ENCODE measurements around the gene TOR1AIP1. TPM values are rescaled to one million over a fixed set of nuclear protein-coding genes. Genes with fewer than 3 reads are reported as not detected.
"Not testable (repeated sequence)": the region's sequence is repeated elsewhere in the genome, so short reads cannot be mapped to it uniquely, and the experiment has no call there.

TOR1AIP1 gene
- polyA plus RNA-seq, 1 donor, result 26.0 TPM

DNA sequence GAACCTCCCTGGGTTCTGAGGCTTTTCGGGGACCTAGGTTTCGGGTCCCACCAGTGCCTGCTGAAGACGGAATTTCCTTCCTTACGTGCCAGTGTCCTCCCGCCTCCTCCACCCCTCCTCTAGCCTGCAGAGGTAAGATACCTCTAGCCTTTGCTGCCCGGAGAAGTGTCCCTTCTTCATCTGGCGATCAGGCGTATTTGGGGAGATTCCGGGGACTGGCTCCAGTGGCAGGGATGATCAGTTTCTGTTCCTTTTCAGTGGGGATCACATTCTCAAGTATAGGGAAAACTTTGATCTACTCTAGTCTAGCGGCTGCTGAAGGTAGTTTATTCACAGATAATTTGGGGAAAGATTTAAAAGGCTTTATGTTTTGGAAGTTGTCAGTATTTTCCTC lies 73.2 kb downstream of the TOR1AIP1 start:
- H3K4me3 ChIP-seq (ENCODE audit: low read length), result peak overlapping the region; percentile 85
- DNase-seq, result no peak
- peaks cover 2% of the 10 kb centered on the region for H3K36me3 ChIP-seq (ENCODE audit: control insufficient read depth, insufficient read depth, low read length)
- no peaks in the 10 kb centered on the region for H3K9me3 ChIP-seq (ENCODE audit: control insufficient read depth, low read depth, low read length)
- whole genome bisulfite sequencing (ENCODE audit: insufficient coverage, low lambda C conversion rate), result 13% methylated on average over 3 of the region's 10 CpGs
- H3K27me3 ChIP-seq (ENCODE audit: control insufficient read depth, insufficient read depth, low read length), result no peaks in the 10 kb centered on the region
- H3K4me1 ChIP-seq (ENCODE audit: control insufficient read depth, insufficient read depth, low read length), result peaks cover 4% of the 10 kb centered on the region
- peak overlapping the region; percentile 95 for H3K27ac ChIP-seq (ENCODE audit: low read length)

DNA sequence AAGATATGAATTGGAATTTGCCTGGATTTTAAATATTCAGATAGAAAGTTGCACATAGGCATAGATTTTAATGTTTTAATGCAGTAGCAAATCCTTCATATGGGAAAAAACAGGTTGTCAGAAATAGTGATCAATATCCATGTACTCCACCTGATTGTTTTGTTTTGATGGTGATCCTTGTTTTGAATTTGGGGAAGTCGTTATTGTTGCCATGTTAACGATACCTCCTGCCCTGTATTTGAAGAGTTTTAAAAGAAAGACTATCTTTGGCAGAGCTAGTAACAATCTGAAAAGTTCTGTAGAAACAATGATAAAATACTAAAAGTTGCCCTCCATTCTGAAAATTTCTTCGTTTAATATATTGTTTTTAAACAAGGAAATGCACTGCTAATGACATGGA lies 73.6 kb downstream of the TOR1AIP1 start:
- Histone ChIP-seq H3K36me3 (ENCODE audit: control insufficient read depth, insufficient read depth, low read length) (peaks cover 3% of the 10 kb centered on the region), H3K27me3 (ENCODE audit: control insufficient read depth, insufficient read depth, low read length) (no peaks in the 10 kb centered on the region), H3K4me3 (ENCODE audit: low read length) (peak overlapping the region; percentile 85), H3K27ac (ENCODE audit: low read length) (peak overlapping the region; percentile 95), H3K4me1 (ENCODE audit: control insufficient read depth, insufficient read depth, low read length) (peaks cover 4% of the 10 kb centered on the region), H3K9me3 (ENCODE audit: control insufficient read depth, low read depth, low read length) (no peaks in the 10 kb centered on the region)
- no CpG with 5 or more reads among the region's 3 CpGs for WGBS (ENCODE audit: insufficient coverage, low lambda C conversion rate)
- DNase-seq, result peak in 1 of 2 donors; percentile 3

DNA sequence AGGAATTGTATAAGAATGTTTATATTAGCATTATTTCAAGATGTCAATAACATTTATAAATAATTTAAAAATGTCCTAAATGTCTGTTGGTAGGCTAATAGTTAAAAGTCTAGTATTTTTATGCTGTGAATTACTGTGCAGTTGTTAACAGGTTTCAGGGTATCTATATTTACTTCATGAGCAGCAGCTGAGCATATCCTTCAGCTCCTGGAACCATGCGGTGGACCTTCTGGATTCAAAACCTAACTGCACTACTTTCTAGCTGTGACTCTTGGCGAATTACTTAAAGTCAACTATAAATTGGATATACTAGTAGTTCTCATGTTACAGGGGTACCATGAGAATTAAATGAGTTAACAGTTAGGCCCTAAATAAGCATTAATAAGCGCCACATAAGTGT lies 76.3 kb downstream of the TOR1AIP1 start:
- peaks cover 3% of the 10 kb centered on the region for H3K36me3 ChIP-seq (ENCODE audit: control insufficient read depth, insufficient read depth, low read length)
- no peak for DNase-seq
- no peak overlapping the region for H3K27ac ChIP-seq (ENCODE audit: low read length)
- H3K4me1 ChIP-seq (ENCODE audit: control insufficient read depth, insufficient read depth, low read length), result peaks cover 4% of the 10 kb centered on the region
- no peaks in the 10 kb centered on the region for H3K27me3 ChIP-seq (ENCODE audit: control insufficient read depth, insufficient read depth, low read length)
- no peak overlapping the region for H3K4me3 ChIP-seq (ENCODE audit: low read length)
- no peaks in the 10 kb centered on the region for H3K9me3 ChIP-seq (ENCODE audit: control insufficient read depth, low read depth, low read length)
- 100% methylated on average over 2 of the region's 3 CpGs for WGBS (ENCODE audit: insufficient coverage, low lambda C conversion rate)

DNA sequence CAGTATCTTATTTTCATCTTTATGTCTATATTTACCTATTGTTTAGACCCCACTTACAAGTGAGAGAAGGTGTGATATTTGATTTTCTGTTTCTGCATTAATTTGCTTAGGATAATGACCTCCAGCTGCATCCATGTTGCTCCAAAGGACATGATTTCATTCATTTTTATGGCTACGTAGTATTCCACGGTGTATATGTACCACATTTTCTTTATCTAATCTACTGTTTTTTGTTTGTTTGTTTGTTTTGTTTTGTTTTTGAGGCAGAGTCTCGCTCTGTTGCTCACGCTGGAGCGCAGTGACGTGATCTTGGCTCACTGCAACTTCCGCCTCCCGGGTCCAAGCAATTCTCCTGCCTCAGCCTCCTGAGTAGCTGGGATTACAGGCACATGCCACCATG lies 80.1 kb downstream of the TOR1AIP1 start:
- H3K9me3 ChIP-seq (ENCODE audit: control insufficient read depth, low read depth, low read length); DNase-seq; H3K4me3 ChIP-seq (ENCODE audit: low read length); H3K27me3 ChIP-seq (ENCODE audit: control insufficient read depth, insufficient read depth, low read length); H3K4me1 ChIP-seq (ENCODE audit: control insufficient read depth, insufficient read depth, low read length); H3K27ac ChIP-seq (ENCODE audit: low read length); H3K36me3 ChIP-seq (ENCODE audit: control insufficient read depth, insufficient read depth, low read length): not testable (repeated sequence)
- no CpG with 5 or more reads among the region's 8 CpGs for WGBS (ENCODE audit: insufficient coverage, low lambda C conversion rate)

DNA sequence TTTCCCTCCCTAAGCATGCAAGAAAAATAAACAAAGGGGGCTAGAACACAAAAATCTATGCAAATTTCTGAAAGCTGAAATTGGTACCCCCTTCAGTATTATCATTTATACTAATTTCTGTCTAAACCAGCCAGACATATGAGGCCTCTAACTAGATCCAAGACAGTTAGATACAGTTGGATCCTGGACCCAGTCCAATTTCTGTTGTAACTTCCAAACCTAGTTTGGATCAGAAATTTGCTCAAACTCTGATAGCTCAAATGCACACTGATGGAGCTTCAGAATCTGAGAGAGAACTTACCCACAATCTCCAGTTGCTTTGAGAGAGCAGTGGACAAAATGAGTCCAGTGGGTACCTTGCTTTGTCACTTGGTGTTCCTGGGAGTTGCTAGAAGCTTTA lies 84.5 kb downstream of the TOR1AIP1 start:
- H3K27ac ChIP-seq (ENCODE audit: low read length), result no peak overlapping the region
- no peaks in the 10 kb centered on the region for H3K4me1 ChIP-seq (ENCODE audit: control insufficient read depth, insufficient read depth, low read length)
- no peaks in the 10 kb centered on the region for H3K27me3 ChIP-seq (ENCODE audit: control insufficient read depth, insufficient read depth, low read length)
- H3K9me3 ChIP-seq (ENCODE audit: control insufficient read depth, low read depth, low read length), result no peaks in the 10 kb centered on the region
- H3K36me3 ChIP-seq (ENCODE audit: control insufficient read depth, insufficient read depth, low read length), result peaks cover 8% of the 10 kb centered on the region
- DNase-seq, result no peak
- H3K4me3 ChIP-seq (ENCODE audit: low read length), result no peak overlapping the region

DNA sequence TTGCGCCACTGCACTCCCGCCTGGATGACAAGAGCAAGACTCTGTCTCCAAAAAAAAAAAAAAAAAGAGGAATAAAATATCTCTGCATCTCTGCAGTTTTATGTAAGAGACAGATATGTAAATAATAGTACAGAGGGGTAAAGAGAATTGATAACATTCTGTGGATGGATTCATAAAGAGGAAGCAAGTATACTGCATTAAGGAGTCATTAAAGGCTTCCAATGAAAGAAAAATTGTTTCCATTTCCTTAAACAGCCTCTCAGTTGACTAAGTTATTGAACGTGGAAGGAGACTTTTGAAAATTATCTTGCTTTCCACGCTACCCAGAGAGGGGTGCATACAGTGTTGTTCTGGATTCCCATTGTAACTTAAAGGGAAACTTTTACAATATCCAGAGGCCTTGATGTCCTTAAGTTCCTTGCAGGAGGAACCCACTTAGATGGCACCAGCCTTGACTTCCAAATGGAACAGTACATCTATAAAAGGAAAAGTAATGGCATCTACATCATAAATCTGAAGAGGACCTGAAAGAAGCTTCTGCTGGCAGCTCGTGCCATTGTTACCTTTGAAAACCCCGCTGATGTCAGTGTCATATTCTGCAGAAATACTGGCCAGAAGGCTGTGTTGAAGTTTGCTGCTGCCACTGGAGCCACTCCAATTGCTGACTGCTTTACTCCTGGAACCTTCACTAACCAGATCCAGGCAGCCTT lies 86.4 kb downstream of the TOR1AIP1 start:
- H3K4me3 ChIP-seq (ENCODE audit: low read length), result no peak overlapping the region
- peaks cover 8% of the 10 kb centered on the region for H3K36me3 ChIP-seq (ENCODE audit: control insufficient read depth, insufficient read depth, low read length)
- no peak overlapping the region for H3K27ac ChIP-seq (ENCODE audit: low read length)
- no peaks in the 10 kb centered on the region for H3K27me3 ChIP-seq (ENCODE audit: control insufficient read depth, insufficient read depth, low read length)
- no peak for DNase-seq
- no peaks in the 10 kb centered on the region for H3K9me3 ChIP-seq (ENCODE audit: control insufficient read depth, low read depth, low read length)
- no CpG with 5 or more reads among the region's 6 CpGs for WGBS (ENCODE audit: insufficient coverage, low lambda C conversion rate)
- H3K4me1 ChIP-seq (ENCODE audit: control insufficient read depth, insufficient read depth, low read length), result no peaks in the 10 kb centered on the region

DNA sequence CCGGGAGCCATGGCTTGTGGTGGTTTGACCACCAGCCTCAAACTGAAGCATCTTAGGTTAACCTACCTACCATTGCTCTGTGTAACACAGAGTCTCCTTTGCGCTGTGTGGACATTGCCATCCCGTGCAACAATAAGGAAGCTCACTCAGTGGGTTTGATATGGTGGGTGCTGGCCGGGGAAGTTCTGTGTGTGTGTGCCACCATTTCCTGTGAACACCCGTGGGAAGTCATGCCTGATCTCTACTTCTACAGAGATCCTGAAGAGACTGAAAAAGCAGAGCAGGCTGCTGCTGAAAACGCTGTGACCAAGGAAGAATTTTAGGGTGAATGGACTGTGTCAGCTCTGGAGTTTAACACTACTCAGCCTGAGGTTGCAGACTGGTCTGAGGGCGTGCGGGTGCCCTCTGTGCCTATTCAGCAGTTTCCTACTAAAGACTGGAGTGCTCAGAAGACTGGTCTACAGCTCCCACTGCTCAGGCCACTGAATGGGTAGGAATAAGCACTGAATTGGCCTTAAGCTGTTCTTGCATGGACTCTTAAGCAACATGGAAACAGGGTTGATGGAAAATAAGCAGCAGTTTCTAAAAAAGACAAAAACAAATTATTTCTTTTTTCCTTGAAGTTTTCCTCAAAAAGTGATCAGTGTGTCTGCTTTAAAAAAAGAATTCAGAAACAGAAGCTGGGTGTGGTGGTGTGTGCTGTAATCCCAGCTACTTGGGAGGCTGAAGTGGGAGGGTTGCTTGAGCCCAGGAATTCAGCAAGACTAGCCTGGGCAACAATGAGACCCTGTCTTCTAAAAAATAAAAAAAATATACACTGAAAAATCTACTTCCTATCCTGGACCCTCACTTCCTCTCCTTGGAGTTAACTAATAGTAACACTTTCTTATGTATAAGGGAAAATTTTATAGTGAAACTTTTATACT lies 87.2 kb downstream of the TOR1AIP1 start:
- Histone ChIP-seq H3K4me1 (ENCODE audit: control insufficient read depth, insufficient read depth, low read length) (no peaks in the 10 kb centered on the region), H3K27ac (ENCODE audit: low read length) (no peak overlapping the region)
- no CpG with 5 or more reads among the region's 8 CpGs for WGBS (ENCODE audit: insufficient coverage, low lambda C conversion rate)

More for the DNA sequence above, 87.2 kb downstream of the TOR1AIP1 start:
- no peaks in the 10 kb centered on the region for H3K9me3 ChIP-seq (ENCODE audit: control insufficient read depth, low read depth, low read length)
- DNase-seq, result no peak
- H3K36me3 ChIP-seq (ENCODE audit: control insufficient read depth, insufficient read depth, low read length), result peaks cover 8% of the 10 kb centered on the region
- no peak overlapping the region for H3K4me3 ChIP-seq (ENCODE audit: low read length)
- H3K27me3 ChIP-seq (ENCODE audit: control insufficient read depth, insufficient read depth, low read length), result no peaks in the 10 kb centered on the region

Other genes starting within 250 kb of the TOR1AIP1 start
- gene FAM163A, start 139.0 kb upstream of the TOR1AIP1 start, polyA plus RNA-seq, result 5.5 TPM
- gene TOR1AIP2, start 4.5 kb upstream of the TOR1AIP1 start, polyA plus RNA-seq, result 54.0 TPM
- 34.2 TPM for gene CEP350, start 72.5 kb downstream of the TOR1AIP1 start, polyA plus RNA-seq